COLO829 (cell line): ENCODE results near the gene SALL3.
A peak's percentile ranks its signal among the peaks of the same experiment; 100 is the strongest.

Experiments used
- DNase-seq: peaks from one replicate; pipeline ENCODE4 v3.0.0; 2012; ENCODE audit warnings: low spot score

The SALL3 gene

DNA sequence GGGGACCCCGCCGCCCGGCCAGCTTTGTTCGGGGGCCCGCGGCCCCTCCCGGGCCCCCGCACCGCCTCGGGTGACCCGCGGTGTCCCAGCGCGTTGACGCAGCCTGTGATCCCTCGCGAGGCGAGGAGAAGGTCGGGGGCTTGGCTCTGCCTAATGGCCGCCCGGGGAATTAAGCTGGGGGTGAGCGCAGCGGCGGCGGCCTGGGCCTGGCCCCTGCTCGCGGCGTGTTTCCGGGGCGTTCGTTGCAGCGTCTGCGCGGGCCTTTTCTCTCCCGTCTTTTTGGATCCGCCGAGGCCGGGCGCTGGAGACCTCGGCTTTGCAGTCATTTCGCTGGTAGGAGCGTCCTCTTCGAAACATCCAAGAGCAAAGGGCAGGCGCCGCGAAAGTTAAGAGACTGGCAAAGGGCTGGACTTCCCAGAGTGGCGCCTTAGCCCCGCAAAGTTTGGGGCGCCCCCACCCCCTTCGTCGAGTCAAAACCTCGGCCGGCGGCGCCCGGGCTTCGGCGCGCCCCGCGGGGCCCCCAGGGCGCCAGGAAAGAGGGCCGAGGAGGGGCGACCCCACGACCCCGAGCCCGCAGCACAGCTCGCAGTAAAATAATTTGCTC, 1.3 kb downstream of the SALL3 start:
- DNase-seq, result no peak

GRCh38 chr18:78981394-78981831, 1.8 kb downstream of the SALL3 start:
- no peak for DNase-seq

- no peak for DNase-seq
Measured at GRCh38 chr18:78981989-78982620, 2.5 kb downstream of the SALL3 start.

DNA sequence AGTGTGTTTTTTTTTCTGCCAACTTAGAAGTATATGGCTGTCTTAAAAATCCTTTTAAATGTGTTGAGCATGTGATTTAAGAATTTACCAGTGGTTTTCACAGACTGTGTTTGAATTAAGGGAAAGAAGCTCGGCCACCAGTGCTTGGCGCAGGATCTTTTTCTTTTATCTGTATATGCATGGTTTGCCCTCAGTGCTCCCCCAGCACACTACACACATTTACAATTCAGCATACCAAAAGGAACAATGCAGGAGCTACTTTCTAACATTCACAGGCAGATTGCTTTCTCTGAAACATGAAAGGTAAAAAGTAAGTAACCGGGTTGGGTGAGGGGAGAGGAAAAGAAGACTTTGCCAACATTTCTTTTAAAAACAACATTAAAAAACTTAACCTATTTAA, 3.9 kb downstream of the SALL3 start:
- DNase-seq, result no peak

DNA sequence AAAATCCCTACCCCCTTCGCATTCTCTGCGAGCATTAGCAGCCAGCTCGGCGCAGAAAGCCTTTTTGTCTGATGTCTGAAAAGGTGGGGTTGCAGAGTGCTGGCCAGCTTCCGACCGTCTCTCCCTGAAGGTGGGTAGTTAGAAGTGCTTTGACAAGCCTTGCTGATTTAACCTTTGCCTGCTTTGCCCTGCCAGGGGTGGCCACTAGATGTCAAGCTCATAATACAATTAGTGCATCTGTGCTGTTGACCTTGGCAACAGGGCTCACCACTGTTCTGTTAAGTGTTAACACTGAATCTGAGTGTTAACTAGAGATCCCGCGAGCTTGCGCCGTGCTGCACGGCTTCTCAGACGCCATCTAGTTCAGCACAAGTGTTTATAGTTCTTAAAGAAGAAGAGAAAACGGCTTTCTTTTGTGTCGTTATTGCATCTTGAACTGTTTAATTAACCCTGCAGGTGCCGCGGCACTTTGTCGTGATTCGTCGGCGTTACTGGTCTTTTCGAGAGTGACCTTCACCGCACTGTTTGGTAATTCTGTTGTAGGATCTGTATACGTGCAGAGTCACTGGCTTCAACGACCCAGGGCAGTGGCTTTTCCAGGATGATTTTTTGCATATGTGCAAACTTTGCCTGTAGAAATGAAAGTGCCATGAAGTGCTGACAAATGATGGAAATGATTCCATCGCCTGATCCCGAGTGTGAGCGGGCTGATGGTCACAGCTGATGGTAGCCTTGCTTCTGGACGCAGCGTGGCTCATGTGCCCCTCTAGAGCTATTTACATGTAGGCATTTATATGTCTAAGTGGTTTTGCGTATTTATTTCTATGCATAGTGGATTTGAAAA, 5.5 kb downstream of the SALL3 start:
- no peak for DNase-seq

- DNase-seq, result peak; percentile 28
Measured at GRCh38 chr18:78986018-78986481, 6.4 kb downstream of the SALL3 start.

GRCh38 chr18:78991446-78991845, 11.8 kb downstream of the SALL3 start:
- no peak for DNase-seq

- no peak for DNase-seq
Measured at GRCh38 chr18:78992041-78993011, 12.7 kb downstream of the SALL3 start.

DNA sequence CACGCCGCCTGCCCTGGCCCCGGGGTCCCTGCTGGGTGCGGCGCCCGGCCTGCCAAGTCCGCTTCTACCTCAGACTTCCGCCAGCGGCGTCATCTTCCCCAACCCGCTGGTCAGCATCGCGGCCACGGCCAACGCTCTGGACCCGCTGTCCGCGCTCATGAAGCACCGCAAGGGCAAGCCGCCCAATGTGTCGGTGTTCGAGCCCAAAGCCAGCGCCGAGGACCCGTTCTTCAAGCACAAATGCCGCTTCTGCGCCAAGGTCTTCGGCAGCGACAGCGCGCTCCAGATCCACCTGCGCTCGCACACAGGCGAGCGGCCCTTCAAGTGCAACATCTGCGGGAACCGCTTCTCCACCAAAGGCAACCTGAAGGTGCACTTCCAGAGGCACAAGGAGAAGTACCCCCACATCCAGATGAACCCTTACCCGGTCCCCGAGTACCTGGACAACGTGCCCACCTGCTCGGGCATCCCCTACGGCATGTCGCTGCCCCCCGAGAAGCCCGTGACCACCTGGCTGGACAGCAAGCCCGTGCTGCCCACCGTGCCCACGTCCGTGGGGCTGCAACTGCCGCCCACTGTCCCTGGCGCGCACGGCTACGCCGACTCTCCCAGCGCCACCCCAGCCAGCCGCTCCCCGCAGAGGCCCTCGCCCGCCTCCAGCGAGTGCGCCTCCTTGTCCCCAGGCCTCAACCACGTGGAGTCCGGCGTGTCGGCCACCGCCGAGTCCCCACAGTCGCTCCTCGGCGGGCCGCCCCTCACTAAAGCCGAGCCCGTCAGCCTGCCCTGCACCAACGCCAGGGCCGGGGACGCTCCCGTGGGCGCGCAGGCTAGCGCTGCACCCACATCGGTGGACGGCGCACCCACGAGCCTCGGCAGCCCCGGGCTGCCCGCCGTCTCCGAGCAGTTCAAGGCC, 13.7 kb downstream of the SALL3 start:
- DNase-seq, result no peak

DNA sequence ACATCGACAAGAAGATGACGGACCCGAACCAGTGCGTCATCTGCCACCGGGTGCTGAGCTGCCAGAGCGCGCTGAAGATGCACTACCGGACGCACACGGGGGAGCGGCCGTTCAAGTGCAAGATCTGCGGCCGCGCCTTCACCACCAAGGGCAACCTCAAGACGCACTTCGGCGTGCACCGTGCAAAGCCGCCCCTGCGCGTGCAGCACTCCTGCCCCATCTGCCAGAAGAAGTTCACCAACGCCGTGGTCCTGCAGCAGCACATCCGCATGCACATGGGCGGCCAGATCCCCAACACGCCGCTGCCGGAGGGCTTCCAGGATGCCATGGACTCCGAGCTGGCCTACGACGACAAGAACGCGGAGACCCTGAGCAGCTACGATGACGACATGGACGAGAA, 14.4 kb downstream of the SALL3 start:
- DNase-seq, result no peak

DNA sequence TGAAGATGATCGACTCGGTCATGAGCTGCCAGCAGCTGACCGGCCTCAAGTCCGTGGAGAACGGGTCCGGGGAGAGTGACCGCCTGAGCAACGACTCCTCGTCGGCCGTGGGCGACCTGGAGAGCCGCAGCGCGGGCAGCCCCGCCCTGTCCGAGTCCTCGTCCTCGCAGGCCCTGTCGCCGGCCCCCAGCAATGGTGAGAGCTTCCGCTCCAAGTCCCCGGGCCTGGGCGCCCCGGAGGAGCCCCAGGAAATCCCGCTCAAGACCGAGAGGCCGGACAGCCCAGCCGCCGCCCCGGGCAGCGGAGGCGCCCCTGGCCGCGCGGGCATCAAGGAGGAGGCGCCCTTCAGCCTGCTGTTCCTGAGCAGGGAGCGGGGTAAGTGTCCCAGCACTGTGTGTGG, 14.9 kb downstream of the SALL3 start:
- DNase-seq, result no peak

- DNase-seq, result no peak
Measured at GRCh38 chr18:78994977-78995582, 15.5 kb downstream of the SALL3 start.

DNA sequence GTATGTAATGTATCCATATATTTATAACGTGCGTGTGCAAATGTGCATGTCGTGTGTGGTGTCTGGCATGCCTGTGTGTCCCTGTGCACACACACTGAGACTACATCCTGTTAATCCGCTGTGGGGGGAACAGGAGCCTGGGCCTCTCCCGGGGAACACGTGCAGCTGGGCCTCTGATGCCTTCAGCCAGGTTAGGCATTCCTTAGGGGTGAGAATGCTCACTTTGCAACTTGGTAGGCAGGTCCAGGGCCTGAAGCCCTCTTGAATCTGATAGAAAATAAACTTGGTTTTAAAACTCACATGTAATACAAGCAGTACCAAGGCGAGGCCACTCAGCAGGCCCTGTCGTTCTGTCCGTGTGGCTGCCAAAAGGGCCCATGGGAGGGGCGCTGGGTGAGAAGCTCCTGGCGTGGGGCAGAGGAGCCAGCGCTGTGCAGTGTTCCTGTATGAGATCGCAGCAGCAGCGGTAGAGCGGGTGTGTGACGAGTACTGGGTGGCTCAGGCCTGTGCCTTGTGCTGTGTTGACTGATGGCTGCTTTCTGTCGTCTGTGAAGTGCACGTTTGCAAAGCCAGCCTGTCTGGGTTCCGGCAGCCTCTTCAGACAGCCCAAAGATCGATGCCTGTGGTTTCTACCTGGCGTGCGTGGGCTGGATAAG, 16.2 kb downstream of the SALL3 start:
- no peak for DNase-seq

DNA sequence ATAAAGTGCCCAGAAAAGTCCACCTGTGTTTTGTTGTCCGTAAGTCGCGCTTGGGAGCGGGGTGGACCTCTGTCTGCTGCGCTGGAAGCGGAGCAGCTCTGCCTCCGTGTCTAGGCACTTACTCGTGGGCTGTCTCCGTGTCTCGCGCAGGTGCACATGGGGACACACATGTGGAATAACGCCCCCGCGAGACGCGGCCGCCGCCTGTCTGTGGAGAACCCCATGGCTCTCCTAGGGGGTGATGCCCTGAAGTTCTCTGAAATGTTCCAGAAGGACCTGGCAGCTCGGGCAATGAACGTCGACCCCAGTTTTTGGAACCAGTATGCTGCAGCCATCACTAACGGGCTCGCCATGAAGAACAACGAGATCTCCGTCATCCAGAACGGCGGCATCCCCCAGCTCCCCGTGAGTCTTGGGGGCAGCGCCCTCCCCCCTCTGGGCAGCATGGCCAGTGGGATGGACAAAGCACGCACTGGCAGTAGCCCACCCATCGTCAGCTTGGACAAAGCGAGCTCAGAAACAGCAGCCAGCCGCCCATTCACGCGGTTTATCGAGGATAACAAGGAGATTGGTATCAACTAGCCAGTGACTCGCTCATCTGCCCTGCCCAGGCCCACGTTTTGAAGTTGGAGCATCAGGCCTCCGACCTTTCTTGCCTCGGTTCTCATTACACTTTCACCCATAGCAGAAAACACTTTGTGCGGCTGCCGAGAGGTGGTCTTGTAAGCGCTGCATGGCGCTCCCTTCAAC, 17.3 kb downstream of the SALL3 start:
- no peak for DNase-seq

DNA sequence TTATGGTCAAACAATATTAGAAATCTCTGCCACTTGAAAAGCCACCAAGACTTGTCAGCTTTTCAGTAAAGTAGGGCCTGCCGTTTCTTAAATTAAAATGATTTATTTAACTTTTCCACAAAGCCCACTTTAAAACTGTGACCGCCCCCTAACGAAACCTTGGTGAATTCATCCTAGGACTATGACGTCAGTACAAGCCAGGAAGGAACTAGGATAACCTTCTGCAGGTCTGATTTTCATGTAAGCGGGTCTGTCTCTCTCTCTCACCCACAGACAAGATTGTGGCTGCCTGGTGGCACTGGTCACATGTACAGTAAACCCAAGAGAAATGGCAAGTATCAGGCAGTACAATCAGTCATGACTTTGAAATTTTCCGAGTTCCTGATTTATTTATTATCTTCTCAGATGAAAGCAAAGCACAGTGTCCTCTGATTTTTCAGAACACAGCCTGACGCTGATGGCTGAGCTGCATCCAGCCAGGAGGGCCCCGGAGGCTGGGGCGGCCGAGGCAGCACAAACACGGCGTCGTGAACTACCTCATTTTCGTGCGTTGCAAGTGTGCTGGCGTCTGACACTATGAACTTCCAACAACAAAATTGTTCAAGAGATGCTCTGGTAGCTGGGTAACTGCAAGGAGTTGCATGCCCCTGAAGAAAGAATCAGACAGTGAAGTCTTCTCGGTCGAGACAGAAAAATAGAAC, 18.9 kb downstream of the SALL3 start:
- DNase-seq, result no peak

DNA sequence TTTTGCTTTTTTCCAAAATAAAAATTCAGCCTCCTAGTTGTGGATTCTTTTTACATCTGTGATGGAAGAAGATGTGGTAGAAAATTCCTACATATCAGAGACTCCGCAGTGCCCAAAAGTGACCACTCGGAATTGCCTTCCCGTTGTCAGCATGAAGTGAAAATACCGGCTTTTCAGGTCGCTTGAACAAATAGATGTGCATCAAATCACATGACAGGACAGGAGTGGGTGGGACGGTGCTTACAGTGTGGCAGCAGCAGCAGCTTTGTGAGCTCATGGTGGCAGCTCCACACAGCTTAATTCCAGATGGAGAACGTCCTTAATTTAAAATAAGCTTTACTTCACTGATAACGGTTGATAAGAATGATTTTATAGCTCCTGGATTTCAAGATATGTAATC, 20.3 kb downstream of the SALL3 start:
- no peak for DNase-seq

DNA sequence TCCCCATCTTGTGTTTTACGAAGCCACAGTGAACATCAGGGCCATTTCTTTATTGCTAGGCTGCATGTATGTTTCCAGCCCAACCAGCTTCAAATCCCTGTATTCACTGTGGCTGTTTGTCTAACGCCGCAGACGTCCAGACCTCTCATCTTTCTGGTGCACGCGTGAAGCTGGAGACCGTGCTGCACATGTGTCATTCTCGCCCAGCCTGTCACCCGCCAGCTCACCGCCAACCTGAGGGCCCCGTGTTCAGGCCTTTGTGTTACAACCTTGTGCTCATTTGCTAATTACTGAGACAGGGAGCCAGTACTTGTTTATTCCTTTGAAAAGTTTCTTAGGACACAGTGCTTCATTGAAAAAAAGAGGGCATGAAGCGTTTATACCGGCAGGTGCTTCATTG, 21.4 kb downstream of the SALL3 start:
- DNase-seq, result no peak

DNA sequence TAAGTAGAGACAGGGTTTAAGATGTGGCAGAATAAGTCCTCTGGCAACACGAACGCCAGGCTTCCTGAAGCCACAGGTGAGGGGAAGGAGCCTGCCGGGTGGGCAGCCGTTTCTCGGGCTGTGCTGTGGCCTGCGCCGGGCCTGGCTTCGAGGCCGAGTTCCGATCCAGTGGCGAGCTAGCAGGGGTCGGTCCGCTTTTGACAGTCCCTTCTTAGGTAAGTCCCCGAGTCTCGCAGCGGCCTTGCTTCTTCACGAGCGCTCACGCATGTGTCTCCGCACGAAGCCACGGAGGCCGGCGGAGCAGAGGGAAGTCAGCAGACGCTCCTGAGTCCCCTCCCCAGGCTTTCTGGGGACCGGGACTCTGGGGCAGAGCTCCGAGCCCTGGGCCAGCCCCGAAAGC, 26.0 kb downstream of the SALL3 start:
- DNase-seq, result no peak
